Esophagus muscularis mucosa (tissue), 4 donors: ENCODE data around the gene TMPO.

Experiments used
- CTCF ChIP-seq, 3 experiments: fragments of 200-600 bp in 2 of 3; fragments of 450-650 bp in 1 of 3; sonication (generic) in 2 of 3; IDR thresholded peaks; one replicate each; pipeline ENCODE4 v1.5.1; 2017 to 2019; ENCODE audit warnings: antibody characterized with exemption in 3 of 3, mild to moderate bottlenecking in 2 of 3, moderate library complexity in 1 of 3
- EP300 ChIP-seq: sonication (generic); formaldehyde crosslinking; IDR thresholded peaks from one replicate; pipeline ENCODE4 v1.6.1; 2017; ENCODE audit warnings: antibody characterized with exemption
- POLR2A ChIP-seq: fragments of 450-650 bp; IDR thresholded peaks from one replicate; pipeline ENCODE4 v1.6.1; 2017; ENCODE audit warnings: antibody characterized with exemption, moderate library complexity, mild to moderate bottlenecking, low read depth
- POLR2AphosphoS5 ChIP-seq, 2 donors: sonication (generic); formaldehyde crosslinking; IDR thresholded peaks; one replicate each; pipeline ENCODE4 v1.6.1; 2017; ENCODE audit warnings: antibody characterized with exemption in 2 of 2

GRCh38 chr12:98503342-98503591, 12.1 kb upstream of the TMPO start:
- TF ChIP-seq POLR2A = no peak
- TF ChIP-seq POLR2AphosphoS5 (IDR thresholded peaks at IDR 0.05) = peak in 1 of 2 donors; percentile 45
- TF ChIP-seq CTCF (IDR thresholded peaks at IDR 0.05) = no peak
- no peak for TF ChIP-seq EP300
